Adrenal gland (tissue), 5 donors: Measurements from ENCODE around the gene CASQ1.

Experiments used
- CTCF ChIP-seq, 6 experiments: fragments of 450-650 bp in 4 of 6; fragments of 200-600 bp in 2 of 6; sonication (generic) in 1 of 6; IDR thresholded peaks; 1 replicate in 5 of 6; 2 replicates in 1 of 6; pipeline versions ENCODE4 v1.5.1 to v1.8.0; 2016 to 2021; ENCODE audit warnings: antibody characterized with exemption in 6 of 6, mild to moderate bottlenecking in 2 of 6, moderate library complexity in 1 of 6
- POLR2A ChIP-seq, 2 donors: fragments of 450-650 bp; IDR thresholded peaks; one replicate each; pipeline ENCODE4 v1.6.1; 2017; ENCODE audit warnings: antibody characterized with exemption in 2 of 2, mild to moderate bottlenecking in 2 of 2, moderate library complexity in 1 of 2
- donor health status: DM: no; HTN: no; CAD: no.

GRCh38 chr1:160168609-160169369 lies 21.6 kb upstream of the CASQ1 start:
- TF ChIP-seq CTCF (IDR thresholded peaks at IDR 0.05) = no peak
- no peak for TF ChIP-seq POLR2A (IDR thresholded peaks at IDR 0.05)
